Activated CD8-positive, alpha-beta memory T cell treated with anti-CD3 and anti-CD28 coated beads, Interleukin-2, amount 50 U/mL, for 24 hours (primary cell): ENCODE measurements around the gene JAKMIP2.
"Not testable (repeated sequence)": the region's sequence is repeated elsewhere in the genome, so short reads cannot be mapped to it uniquely, and the experiment has no call there.

ENCODE experiments used
- DNase-seq: peaks from one replicate; pipeline ENCODE4 v3.0.0-alpha.2; 2020; ENCODE audit errors: extremely low read depth

JAKMIP2 gene

DNA sequence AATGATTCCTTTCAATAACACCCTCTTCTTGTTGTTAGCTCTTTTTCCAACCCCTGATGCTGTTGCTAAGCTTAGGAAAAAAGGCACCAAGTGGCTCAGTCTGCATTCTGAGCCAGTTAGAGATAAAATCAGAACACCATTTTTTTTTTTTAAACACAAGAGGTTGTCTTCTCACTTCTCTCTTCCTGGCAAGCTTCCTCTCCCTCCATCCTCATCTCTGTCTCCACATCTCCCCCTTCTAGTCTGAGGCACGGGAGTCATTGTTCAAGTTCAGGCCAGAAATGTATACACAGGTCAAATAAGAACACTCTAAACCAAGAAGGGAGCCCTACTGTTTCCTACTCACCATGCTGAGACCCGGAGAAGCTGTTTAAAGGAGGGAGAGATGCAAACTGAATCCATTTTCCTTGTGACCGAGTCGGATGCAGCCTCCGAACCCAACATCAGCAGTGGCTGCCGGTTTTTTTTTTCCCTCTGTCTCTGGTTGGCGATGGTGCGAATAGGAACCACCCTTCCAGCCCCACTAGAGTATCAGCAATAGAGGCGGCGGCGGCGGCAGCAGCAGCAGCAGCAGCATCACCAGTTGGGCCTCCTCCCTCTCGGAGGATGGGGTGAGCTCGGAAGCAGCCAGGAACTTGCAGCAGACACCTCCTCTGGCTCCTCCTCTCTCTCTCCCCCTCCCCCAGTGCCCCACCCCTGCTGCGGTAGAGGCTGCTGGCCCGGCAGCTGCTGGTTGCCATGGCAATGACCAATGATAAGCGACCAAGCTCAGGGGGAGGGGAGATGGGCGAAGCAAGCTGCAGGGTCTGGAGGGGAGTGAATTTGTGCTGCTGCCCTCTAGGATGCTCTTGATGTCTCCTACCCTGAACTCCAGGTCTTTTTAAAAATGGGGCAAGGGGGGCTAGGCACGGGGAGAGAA, at the start of gene JAKMIP2:
Gene JAKMIP2, minus strand, starts transcription at position 619 of the 919 bp plus-strand sequence. CDS start 110,922 bp downstream, outside the sequence.
- peak; percentile 58 for DNase-seq

DNA sequence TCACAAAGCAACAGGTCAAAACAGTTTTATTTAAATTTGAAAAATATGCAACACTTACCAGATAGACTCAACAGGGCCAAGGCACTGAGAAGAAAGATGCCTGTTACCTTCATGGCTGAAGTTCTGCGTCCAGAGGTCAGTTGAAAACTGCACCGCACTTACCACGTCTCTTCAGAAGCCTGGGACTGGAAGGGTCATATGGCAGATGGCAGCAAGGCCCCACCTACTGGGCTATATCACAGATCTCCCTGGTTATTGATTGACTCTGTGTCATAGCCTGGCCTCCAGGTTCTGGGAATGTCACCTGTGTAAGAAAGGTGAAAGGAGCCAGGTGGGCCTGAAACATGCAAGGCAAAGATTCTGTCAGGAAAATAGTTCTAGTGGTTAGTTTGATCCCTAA, 48.9 kb upstream of the JAKMIP2 start, which contains the start of gene SPINK1:
Gene SPINK1, minus strand, starts transcription at position 207 of the 400 bp plus-strand sequence. Its CDS starts 94 bp downstream, at position 113.
- DNase-seq = no peak

DNA sequence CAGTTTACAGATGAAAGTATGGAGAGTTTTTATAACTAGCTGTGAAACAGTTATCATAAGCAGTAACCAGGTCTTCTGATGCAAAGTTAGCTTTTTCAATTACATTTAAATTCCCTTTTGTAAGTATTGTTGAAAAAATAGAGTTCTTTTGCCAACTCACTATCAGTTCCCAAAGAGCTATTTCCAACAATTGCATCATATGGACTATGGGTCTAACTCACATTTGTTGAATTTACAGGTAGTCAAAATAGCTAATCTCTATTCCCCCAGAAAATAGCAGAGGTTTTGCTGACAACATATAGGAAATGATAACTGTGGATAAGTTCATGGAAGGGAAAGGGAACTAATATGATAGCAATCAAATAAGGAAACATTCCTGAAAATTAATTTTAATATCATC, 47.5 kb upstream of the JAKMIP2 start:
- no peak for DNase-seq

DNA sequence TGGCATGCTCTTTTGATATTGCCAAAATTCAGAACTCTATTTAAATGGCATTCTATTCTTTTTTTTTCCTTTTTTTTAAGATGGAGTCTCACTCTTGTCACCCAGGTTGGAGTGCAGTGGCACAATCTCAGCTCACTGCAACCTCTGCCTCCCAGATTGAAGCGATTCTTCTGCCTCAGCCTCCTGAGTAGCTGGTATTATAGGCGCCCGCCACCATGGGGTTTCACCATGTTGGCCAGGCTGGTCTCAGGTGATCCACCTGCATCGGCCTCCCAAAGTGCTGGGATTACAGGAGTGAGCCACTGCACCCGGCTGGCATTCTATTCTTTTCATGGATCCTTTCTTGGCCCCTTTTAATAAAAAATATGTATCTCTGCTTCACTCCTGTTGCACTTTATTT, 44.5 kb upstream of the JAKMIP2 start:
- DNase-seq = not testable (repeated sequence)

DNA sequence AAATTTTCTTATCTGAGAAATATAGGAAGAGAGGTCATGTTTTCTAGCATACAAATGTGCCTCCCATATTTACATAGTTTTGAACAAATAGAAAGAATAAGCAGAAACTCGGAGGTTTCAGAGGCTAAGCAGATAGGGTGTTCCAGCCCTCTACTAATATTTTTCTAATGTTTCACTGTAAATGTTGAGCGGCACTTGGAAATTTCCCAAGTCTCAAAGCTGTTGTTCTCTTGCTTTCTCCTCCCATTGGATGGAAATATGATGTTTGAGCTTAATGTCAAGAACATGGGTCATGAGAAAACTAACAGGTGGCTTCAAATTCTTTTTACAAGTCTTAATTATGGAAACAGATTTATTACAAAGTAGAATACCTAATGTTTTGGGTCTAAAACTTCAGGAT, 43.8 kb upstream of the JAKMIP2 start:
- no peak for DNase-seq

DNA sequence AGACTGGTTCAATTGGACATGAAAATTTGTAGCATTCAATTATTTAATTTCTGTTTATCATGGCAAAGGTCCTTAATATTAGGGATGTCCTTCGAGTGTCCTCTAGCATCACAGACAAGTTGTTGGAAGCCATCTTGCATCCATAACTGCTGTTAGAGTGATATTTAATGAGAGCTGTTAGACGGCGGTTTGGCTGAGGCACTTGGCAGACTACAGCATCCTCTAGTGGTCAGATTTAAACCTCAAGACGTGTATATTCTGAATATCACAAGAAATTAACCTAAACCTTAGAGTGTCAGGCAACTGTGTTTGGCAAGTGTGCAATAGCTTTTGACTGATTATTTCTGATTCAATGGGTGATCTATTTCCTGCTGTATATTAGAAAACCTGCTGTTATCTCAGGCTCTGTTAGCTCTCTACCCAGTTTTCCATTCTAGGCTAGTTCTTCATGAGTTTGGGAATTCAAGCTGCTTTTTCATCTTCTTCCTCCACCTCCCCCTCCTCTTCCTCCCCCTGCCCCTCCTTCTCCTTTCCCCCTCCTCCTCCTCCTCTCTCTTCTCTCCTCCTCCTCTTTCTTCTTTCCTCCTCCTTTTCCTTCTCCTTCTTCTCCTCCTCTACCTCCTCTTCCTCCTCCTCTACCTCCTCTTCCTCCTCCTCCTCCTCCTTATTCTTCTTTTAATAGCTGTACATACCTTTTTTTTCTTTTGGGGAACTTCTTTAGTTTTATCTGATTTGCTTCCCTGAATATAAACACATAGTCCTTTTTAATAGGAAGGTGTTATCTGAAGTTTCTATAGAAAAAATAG, 40.4 kb upstream of the JAKMIP2 start:
- no peak for DNase-seq

DNA sequence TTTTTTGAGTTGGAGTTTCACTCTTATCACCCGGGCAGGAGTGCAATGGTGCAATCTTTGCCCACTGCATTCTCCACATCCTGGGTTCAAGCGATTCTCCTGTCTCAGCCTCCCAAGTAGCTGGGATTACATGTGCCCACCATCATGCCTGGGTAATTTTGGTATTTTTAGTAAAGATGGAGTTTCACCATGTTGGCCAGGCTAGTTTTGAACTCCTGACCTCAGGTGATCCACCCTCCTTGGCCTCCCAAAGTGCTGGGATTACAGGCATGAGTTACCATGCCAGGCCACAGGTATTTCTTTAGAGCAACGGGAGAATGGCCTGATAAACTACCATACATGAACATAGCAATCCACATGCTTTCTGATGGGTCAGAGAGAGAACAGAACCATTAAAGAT, 39.7 kb upstream of the JAKMIP2 start:
- DNase-seq = not testable (repeated sequence)

DNA sequence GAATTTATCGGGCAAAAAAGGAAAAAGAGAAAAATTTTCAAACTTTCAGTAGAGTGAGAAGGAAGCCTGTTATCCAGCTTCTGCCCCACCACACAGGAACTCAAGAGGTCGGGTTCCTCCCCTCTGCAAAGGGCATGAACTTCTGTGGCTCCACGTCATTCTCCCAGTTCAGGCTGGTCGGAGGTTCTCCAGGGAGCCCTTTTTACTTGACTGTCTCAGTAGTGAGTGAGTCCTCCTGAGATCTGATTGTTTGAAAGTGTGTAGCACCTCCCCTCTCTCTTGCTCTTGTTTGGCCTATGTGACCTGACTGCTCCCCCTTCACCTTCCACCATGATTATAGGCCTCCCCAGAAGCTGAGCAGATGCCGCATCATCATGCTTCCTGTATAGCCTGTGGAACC, 39.2 kb upstream of the JAKMIP2 start:
- DNase-seq = no peak

DNA sequence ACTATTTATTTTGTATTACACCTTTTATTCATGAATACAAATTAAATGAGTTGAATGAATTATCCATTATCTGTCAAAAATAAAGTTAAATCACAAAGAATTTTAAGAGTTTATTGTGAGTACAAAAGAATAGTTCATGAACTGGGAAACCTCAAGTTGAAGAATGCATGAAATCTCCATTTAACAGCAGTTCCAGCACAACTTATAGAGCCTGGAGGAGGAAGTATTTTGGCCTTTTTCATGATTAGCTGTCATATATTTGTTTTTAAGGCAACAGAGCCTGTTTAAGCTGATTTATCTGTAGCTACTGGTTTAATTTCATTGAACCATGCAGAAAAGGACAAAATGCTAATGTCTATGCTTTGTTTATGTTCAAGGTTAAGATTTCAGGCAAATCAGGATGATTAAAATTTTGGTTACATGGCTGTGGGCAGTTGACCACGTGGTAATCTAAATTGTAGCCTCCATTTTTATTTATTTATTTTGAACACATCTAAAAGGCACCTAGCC, 36.8 kb upstream of the JAKMIP2 start:
- no peak for DNase-seq

DNA sequence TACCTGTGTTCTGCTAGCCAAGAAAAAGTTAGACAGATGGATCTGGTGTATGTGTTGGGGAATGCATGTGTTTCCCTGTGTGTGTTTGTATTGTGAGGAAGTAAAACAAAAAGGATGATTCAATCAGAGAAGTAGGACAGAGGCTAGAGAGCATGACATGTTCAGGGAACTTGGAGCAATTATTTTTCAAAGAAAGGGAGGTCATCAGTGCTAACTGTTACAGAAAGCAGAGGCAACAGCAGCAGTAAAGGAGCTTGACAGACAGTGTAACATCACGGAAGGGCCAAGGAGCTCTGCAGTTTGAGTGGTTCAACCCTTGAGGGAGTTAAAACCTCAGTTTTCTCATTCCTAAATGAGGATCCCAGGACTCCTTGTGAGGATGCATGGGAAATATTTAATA, 35.8 kb upstream of the JAKMIP2 start:
- no peak for DNase-seq

DNA sequence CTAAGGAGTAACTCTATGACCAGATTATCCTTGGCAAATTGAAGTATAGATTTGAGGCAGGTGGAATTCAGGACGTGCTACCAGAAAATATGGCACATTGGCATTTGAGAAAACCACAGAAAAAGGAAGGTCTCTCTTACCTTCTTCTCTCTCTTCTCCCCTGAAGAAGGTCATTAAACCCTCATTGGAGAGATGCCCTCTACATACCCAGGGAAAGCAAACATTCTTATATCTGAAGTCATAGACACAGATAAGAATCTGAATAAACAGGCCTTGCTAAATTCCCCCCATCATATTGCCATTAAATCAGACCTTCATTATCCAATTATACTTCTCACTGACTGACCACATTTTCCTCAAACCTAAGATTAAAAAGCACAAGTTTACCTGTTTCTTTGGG, 31.2 kb upstream of the JAKMIP2 start:
- DNase-seq = no peak

DNA sequence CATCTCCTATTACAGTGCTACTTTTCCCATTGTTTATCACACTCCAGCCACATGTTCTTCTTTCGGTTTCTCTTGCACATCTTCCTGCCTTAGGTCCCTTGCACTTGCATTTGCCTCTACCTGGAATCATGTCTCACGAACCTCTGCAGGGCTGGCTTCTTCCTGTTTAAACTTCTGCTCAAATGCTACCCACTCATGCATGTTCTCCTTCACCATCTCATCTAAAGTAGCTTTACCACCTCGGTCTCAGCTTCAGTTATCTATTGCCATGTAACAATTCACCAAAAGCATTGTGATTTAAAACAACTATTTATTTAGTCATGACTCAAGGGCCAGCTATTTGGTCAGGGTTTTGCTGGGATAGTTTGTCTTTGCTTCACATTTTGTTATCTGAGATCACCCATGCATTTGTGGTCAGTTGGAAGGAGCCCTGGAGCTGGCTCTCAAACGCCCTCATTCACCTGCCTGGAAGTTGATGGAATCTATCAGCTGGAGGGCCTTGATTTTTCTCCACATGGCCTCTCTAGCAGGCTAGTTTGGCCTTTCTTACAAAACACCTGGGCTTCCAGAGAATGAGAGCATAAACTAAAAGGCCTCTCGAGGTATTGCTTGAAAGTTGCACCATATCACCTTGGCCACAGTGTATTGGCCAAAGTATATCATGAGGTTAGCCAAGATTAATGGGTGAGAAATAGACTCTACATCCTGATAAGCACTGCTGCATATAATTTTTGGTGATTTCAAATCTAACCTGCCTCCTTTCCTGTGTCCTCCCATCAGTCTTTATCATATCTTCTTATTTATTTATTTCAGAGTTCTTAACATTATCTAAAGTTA, 27.5 kb upstream of the JAKMIP2 start:
- no peak for DNase-seq

DNA sequence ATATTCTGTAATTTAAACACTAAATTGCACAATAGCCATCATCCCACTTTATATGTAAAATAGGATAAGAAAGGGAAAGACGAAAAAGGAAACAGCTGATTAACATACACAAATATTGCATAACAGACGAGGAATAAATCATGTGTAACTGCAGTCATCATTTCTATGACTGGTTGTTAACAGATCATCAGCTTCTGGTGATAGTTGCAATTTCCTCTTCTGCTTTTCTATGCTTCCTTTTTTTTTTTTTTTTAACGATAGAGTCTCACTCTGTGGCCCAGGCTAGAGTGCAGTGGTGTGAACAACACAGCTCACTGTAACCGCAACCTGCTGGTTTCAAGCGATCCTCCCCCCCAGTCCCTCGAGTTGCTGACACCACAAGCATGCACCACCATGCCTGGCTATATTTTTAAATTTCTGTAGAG, 22.5 kb upstream of the JAKMIP2 start:
- DNase-seq = no peak

DNA sequence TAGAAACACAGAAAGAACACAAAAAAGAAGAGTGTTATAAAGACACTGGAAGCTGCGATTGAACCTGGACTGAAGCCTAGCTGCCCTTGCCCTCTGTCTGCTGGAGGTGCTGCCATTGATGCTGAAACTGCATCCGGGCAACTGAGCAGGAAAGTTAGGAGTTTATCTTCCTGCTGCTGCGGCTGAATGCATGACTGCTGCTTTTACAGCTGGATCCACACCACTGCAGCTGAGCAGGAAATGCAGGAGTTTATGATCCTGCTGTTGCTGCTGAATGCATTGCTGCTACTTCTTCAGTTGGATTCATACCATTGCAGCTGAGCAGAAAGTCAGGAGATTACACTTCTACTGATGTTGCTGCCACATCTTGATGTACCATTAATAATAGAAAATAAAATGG, 21.8 kb upstream of the JAKMIP2 start:
- DNase-seq = no peak

DNA sequence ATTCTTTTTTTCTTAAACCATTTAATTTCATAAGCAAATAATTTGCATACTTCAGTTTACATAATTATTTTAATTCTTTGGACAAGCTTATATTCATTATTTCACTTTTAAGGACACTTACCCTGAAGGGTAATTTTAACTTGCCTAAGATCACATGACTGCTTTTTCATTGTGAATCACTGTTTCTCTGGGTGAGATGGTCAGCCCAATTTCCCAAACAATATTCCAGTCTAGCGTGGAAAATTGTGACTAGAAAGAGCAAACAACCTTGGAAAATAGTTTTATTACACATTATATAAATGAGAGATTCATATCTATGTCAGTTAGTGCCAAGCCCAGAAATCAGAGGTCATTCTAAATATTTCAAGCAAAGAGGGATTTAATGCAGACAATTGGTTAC, 21.4 kb upstream of the JAKMIP2 start:
- DNase-seq = no peak

DNA sequence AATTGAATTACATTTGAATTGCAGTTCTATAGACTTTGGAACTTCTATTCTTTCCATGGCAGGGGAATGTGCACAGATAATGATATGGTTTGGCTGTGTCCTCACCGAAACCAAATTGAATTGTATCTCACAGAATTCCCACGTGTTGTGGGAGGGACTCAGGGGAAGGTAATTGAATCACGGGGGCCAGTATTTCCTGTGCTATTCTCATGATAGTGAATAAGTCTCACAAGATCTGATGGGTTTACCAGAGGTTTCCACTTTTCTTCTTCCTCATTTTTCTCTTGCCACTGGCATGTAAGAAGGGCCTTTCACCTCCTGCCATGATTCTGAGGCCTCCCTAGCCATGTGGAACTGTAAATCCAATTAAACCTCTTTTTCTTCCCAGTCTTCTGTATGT, 20.6 kb upstream of the JAKMIP2 start:
- DNase-seq = not testable (repeated sequence)

DNA sequence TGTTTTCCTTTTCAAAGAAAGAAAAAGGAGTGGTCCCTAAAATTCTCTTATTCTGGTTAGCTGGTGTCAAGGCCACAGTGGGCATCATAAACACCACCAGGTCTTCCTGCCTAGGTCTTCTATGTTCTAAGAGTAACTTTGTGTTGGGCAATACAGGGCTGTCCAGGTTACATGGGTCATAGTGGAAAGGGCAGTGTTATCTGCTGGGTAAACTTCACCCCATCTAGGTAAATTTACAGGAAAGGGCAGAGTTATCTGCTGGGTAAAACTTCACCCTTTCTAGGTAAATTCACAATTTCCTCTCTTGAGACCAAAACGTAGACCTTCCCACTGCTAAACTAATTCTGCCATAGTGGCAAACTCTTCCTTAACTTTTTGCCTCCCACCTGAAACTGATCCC, 18.9 kb upstream of the JAKMIP2 start:
- DNase-seq = no peak

DNA sequence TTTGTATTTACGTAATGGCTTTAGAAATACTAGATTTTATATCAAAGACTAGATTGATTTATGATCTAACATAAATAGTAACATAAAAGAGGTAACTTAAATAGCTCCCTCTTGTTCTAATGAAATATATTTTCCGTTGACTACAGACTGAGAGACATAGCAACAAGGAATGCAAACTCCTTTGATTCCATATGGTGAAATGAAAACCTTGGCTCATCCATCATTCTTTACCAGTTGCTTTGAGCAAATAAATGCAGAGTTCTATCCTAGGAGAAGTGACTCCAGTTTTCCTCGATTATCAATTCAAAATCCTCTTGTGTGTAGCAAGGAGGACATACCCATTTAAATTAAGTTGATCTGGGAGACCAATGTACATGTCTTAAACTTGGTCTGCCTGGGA, 18.0 kb upstream of the JAKMIP2 start:
- no peak for DNase-seq

DNA sequence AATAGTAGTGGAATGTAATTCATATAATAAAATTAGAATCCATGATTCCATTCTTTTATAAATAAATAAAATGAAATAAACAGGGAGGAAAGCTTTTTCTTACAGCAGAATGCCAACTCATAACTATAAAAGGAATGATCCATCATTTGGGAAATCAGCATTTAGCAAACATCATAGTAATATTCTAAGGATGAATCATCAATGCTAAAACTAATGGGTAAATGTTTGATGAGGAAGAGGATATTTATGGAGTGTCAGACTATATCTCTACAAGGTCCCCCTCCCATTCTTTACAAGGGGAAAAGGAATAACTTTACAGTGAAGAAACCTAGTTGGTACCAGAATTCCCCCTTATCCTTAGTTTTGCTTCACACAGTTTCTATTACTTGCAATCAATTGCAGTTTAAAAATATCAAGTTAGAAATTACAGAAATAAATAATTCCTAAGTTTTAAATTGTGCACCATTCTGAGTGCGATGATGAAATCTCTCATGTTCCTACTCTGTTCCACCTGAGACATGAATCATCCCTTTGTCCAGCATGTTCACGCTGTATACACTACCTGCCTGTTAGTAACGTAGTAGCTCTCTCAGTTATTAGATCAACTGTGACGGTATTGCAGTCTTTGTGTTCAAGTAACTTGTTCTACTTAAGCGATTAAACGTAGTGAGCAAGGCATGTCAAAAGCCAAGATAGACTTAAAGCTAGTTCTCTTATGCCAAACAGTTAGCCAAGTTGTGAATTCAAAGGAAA, 14.2 kb upstream of the JAKMIP2 start:
- DNase-seq = no peak

DNA sequence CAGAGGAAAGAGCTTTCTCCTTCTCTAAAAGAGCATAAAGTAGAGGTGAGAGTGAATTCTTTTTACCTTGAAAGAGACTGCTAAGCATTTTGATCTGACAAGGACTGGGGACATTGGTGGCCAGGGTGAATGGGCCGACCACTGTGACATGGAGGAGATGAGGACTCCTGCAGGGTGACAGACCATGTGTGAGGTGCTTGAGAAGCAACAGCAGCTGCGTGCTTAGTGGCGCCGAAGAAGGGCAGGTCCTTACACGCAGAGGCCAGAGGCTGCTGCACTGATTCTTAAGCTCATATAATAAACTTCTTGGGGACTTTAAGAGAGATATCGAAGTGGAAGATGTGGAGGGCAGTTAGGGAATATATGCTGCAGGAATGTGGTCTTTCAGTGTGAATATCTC, 8.7 kb upstream of the JAKMIP2 start:
- no peak for DNase-seq

DNA sequence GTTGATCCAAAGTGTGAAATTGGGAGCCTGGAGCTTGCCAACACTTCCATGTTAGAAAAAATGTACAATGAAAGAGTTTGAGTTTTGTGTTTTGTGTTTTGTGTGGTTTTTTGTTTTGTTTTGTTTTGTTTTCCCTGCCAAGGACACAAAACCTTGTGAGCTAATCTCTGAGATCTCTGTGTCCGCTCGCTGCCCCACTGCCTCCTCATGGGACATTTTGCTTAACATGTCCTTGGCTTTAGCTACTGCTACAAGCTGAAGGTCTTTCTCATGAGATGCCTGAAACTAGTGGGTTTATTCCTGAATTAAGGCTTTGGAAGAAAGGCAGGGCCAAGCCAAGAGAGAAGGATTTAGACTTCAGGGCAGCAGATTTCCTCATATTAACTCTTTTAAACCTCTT, 7.3 kb upstream of the JAKMIP2 start:
- DNase-seq = no peak
